HG03045 (cell line): ENCODE results near the gene OR5A2.
"Not testable (repeated sequence)": the region's sequence is repeated elsewhere in the genome, so short reads cannot be mapped to it uniquely, and the experiment has no call there.

Experiments
- ATAC-seq: cut with Tn5 transposase; IDR thresholded peaks from one replicate; pipeline ENCODE4 v1.9.1; 2021; ENCODE audit warnings: mild to moderate bottlenecking, moderate library complexity; ENCODE audit not compliant: unreplicated experiment

Gene OR5A2

DNA sequence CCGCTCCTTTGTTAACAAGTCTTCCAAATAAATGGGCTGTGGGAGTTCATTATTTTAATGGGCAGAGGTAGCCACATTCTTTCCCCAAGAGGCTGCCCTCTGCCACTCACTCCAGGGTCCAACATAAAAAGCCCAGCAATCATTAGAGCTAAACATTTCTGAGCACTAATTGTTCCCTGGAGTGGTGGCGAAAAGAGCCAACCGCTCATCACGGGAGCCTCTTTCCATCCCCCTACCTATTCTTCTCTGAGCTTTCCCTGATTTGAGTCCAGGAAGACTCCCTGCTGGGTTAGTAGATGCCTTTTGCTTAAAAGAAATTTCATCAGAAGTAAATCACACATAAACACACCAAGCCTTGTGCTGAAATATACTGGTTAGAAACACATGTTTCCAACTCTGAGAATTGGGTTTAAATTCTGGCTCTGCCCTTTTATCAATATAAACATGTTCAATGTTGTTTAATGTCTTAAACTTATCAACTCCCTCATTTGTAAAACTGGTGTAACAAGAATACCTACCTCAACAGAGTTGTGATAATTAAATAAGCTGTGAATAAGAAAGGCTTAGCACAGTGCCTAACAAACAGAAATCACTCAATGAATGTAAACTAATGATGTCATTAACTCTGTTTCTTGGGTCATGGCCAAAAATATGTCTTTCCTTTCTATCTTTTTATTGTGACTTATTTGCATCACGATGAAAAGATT is at the start of gene OR5A2:
OR5A2 (minus strand) TSS at position 53 of the 707 bp plus-strand sequence. CDS start 3,460 bp downstream, outside the sequence.
- ATAC-seq = no peak

- ATAC-seq = no peak
These were observed 49.0 kb upstream of the OR5A2 start for GRCh38 chr11:59475176-59475575.

DNA sequence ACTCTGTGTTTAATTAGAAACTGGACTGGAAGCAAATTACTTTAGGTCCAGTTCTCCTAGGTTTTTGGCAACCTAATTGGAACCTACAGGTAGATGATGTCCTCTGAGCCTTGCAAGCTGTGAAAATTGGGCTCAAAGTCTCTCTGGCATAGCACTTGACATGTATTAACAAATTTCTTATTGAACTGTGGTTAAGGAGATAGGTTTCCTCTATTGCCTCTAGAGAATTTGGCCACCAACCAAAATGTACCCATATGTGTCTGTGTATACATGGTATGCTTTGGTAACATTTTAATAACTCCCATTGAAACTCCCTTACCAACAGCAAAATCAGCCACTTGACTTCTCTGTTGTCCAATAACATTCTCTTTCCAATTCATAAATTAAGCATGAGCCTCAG is 46.8 kb upstream of the OR5A2 start, which contains the start of gene OR4D10:
OR4D10 (plus strand) TSS at position 301 of the 400 bp plus-strand sequence. CDS start 4,115 bp downstream, outside the sequence.
- no peak for ATAC-seq

DNA sequence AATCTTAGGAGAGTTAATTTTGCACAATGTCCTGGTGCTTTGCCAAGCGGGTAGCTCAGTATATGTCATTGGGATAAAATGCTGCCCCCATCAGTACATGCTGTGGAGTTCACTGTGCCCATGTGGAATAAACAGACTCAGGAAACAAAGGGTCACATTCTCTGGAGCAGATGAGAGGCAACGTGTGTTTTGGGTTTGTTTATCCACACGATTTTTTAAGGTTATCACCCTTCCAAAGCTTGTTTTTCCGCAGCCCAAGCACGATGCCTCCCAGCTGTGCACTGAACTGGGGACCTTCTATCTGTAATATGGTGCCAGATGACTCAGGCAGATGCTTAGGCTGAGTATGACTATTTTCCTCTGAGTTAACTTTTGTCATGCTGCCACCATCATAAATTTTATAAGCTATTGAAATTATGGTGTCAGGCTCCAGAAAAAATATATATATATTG is 37.0 kb upstream of the OR5A2 start:
- ATAC-seq = no peak

GRCh38 chr11:59459916-59460315 is 33.7 kb upstream of the OR5A2 start:
- no peak for ATAC-seq

- no peak for ATAC-seq
These were observed 30.4 kb upstream of the OR5A2 start, which contains the start of gene OR4D6 for GRCh38 chr11:59456661-59457060. OR4D6 (plus strand) TSS chr11:59456961; CDS start chr11:59456961, 0 bp downstream.

DNA sequence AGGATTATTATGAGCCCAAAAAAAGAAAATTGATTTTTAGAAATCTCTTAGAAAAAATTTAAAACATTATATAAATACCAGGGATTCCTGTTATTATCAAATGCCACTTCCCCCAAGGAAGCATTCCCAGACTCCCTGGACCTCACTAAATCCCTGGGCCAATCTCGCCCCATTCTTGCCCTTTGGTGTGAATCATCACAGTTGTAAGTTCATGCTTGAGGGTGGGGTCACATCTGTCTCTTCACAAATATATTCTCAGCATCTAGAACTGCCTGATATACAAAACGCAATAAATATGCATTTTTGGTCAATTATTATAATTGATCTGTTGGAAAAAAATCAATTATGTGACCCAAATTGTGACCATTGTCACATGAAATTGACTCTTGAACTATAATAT is 22.3 kb upstream of the OR5A2 start:
- ATAC-seq = no peak

- ATAC-seq = not testable (repeated sequence)
These were observed 19.4 kb upstream of the OR5A2 start for GRCh38 chr11:59445624-59446023.

DNA sequence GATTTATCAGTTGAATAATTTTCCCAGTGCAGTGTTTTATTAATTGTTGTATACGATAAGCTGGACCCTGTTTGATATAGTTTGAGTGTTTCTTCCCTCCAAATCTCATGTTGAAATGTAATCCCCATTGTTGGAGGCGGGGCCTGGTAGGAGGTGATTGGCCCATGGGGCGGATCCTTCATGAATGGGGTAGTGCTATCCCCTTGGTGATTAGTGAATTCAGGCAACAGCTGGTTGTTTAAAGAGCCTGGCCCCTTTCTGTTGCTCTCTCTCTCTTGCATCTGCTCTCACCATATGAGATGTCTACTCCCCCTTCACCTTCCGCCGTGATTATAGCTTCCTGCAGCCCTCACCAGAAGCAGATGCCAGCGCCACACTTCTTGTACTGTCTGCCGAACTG is 11.6 kb upstream of the OR5A2 start:
- ATAC-seq = no peak

GRCh38 chr11:59436169-59436568 is 10.0 kb upstream of the OR5A2 start, which contains the start of gene OR5A1:
OR5A1 (plus strand) TSS chr11:59436469; CDS start chr11:59443169, 6,700 bp downstream.
- no peak for ATAC-seq

GRCh38 chr11:59429924-59430516 is 3.8 kb upstream of the OR5A2 start:
- ATAC-seq = peak; percentile 61

DNA sequence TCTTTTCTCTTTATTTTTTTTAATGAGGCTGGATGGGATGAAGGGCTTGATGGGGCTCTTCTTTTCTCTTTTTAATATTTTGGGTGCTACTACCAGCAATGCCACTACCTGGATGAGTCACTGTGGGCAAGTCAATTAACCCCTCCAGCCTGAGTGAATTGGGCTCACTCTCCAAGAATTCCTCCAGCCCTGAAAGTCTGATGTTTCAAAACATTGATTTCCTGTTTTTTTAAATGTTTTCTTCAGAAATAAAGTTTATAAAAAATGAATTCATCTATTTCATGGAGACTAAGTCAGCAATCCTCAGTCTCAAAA is 812 bp upstream of the OR5A2 start:
- no peak for ATAC-seq

- no peak for ATAC-seq
These were observed 1.1 kb downstream of the OR5A2 start for GRCh38 chr11:59425131-59425530.

DNA sequence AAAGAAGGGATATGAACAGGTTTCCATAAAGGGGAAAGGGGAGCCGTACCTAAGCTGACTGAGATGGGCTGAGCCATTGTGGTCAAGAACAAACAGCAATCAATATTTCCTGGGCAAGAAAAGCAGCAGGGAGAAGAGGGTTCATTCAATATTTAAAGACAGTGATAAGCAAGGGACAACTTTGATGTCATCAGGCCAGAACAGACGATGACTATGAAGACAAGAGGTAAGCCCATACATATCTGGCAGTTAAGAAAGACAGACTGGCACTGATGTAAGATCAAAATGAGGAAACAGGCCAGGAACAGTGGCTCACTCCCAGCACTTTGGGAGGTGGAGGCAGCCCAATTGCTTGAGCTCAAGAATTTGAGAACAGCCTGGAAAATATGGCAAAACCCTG is 2.4 kb downstream of the OR5A2 start:
- no peak for ATAC-seq

- ATAC-seq = no peak
These were observed 8.1 kb downstream of the OR5A2 start for GRCh38 chr11:59418156-59418555.

GRCh38 chr11:59417023-59417422 is 9.2 kb downstream of the OR5A2 start:
- ATAC-seq = no peak

DNA sequence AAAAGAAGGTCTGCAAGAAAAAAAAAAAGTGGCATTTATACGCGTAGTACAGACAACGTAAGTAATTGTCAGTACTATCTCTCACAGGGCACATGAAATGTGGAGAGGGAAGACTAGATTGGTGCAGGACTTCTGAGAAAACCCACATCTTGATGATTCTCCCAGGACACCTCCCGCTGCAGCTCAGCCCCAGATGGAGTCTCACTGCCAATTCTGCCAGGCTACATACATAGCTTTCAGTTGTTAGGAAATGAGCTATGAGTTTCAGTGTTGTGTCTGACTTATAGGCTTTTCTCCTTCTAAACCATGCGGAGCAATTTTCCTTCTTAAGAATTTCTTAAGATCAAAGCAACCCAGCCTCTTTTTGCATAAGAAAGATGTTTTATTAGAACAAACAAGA is 9.6 kb downstream of the OR5A2 start:
- ATAC-seq = no peak

- ATAC-seq = no peak
These were observed 11.1 kb downstream of the OR5A2 start for GRCh38 chr11:59415111-59415510.

DNA sequence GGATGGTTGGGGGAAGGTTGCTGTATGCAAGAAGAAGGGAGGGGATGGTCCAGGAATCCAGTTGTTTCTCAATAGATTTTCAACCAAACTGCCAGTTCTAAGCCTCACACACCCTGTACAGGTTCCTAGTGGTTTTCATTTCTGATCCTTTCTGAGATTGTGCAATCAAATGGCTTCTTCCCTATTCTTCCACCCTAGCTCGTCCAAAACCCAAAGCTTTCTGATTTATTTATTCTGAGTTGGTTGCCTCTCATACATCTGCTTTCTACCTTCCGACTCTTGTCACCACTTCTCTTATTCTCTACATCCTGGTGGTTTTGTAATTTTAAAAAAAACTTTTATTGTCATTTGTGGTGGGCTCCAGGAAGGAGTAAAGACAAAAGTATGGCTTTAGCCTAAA is 12.6 kb downstream of the OR5A2 start:
- ATAC-seq = no peak

GRCh38 chr11:59403546-59403945 is 22.7 kb downstream of the OR5A2 start:
- no peak for ATAC-seq

- ATAC-seq = no peak
These were observed 25.0 kb downstream of the OR5A2 start for GRCh38 chr11:59401262-59401552.

DNA sequence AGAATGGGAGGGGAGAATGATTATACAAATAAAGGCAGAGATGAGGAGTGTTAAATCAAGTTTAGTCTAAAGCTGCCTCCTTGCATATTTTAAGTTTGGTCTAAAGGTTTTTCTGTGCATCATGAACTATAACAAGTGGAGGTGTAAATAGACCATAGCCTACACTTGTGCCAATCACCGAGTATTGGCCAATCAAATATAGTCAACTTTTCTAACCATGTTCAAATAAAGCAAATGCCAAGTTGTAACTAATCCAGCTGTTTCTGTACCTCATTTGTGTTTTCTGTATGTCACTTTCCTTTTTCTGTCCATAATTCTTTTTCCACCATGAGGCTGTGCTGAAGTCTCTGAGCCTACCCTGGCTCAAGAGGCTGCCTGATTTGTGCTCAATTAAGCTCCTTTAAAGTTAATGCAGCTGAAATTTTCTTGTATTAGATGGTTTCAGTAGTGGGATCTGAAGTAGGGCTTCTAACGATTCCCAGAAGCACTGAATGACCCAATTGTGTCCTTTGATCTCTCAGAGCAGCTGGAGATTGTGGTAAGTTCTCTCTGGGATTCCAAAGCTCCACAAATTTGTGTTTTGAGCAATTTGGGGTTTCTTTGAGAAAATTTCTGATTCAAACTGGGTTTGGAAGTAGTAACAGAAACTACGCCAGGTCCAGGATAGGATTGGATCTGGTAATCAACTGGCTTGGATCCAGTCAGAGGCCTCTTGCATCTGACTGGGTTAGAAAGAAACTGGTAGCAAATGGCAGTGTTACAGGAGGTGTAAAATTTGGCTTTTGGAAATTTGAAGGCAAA is 25.6 kb downstream of the OR5A2 start:
- no peak for ATAC-seq
